NCI-H146 treated with DMSO at 0.1 percent for 48 hours (cell line): ENCODE results near the gene ARHGAP32.
"Not testable (repeated sequence)": the region's sequence is repeated elsewhere in the genome, so short reads cannot be mapped to it uniquely, and the experiment has no call there.

Source experiments
- DNase-seq: peaks from one replicate; lab custom pipeline; 2025; ENCODE audit not compliant: unreplicated experiment; lab: John Stamatoyannopoulos, UW

ARHGAP32 gene

GRCh38 chr11:129204150-129204838 is 12.2 kb upstream of the ARHGAP32 start:
- DNase-seq, result no peak

GRCh38 chr11:129202646-129203045 is 10.5 kb upstream of the ARHGAP32 start:
- DNase-seq, result no peak

- no peak for DNase-seq
Measured at GRCh38 chr11:129195682-129196081, 3.6 kb upstream of the ARHGAP32 start.

GRCh38 chr11:129191649-129192048 is 476 bp downstream of the ARHGAP32 start:
- no peak for DNase-seq

GRCh38 chr11:129190087-129190486 is 2.0 kb downstream of the ARHGAP32 start:
- peak; percentile 8 for DNase-seq

- no peak for DNase-seq
Measured at GRCh38 chr11:129189646-129190045, 2.5 kb downstream of the ARHGAP32 start.

GRCh38 chr11:129185082-129185481 is 7.0 kb downstream of the ARHGAP32 start:
- DNase-seq, result not testable (repeated sequence)

GRCh38 chr11:129184581-129184980 is 7.5 kb downstream of the ARHGAP32 start:
- DNase-seq, result no peak

- DNase-seq, result no peak
Measured at GRCh38 chr11:129167315-129167714, 24.8 kb downstream of the ARHGAP32 start.

- DNase-seq, result peak; percentile 34
Measured at GRCh38 chr11:129163714-129164164, 28.4 kb downstream of the ARHGAP32 start.

- DNase-seq, result not testable (repeated sequence)
Measured at GRCh38 chr11:129157080-129157479, 35.0 kb downstream of the ARHGAP32 start.

GRCh38 chr11:129155745-129156144 is 36.4 kb downstream of the ARHGAP32 start:
- no peak for DNase-seq

GRCh38 chr11:129148487-129148886 is 43.6 kb downstream of the ARHGAP32 start:
- DNase-seq, result no peak

GRCh38 chr11:129146191-129146590 is 45.9 kb downstream of the ARHGAP32 start:
- DNase-seq, result no peak

- no peak for DNase-seq
Measured at GRCh38 chr11:129145276-129145675, 46.8 kb downstream of the ARHGAP32 start.

- DNase-seq, result no peak
Measured at GRCh38 chr11:129144256-129144655, 47.9 kb downstream of the ARHGAP32 start.

- DNase-seq, result no peak
Measured at GRCh38 chr11:129143335-129143734, 48.8 kb downstream of the ARHGAP32 start.

GRCh38 chr11:129141748-129142523 is 50.2 kb downstream of the ARHGAP32 start:
- DNase-seq, result no peak

GRCh38 chr11:129131316-129131715 is 60.8 kb downstream of the ARHGAP32 start:
- no peak for DNase-seq

- DNase-seq, result not testable (repeated sequence)
Measured at GRCh38 chr11:129128881-129129620, 63.1 kb downstream of the ARHGAP32 start.

GRCh38 chr11:129119036-129119435 is 73.1 kb downstream of the ARHGAP32 start:
- DNase-seq, result no peak
